HG03558 (cell line): ENCODE data around the gene LOC101059915.
"Not testable (repeated sequence)": the region's sequence is repeated elsewhere in the genome, so short reads cannot be mapped to it uniquely, and the experiment has no call there.

ENCODE experiments used
- ATAC-seq: cut with Tn5 transposase; IDR thresholded peaks from one replicate; pipeline ENCODE4 v1.9.1; 2021; ENCODE audit warnings: moderate number of reproducible peaks; ENCODE audit not compliant: unreplicated experiment; ENCODE audit errors: extremely low read depth

Gene LOC101059915

DNA sequence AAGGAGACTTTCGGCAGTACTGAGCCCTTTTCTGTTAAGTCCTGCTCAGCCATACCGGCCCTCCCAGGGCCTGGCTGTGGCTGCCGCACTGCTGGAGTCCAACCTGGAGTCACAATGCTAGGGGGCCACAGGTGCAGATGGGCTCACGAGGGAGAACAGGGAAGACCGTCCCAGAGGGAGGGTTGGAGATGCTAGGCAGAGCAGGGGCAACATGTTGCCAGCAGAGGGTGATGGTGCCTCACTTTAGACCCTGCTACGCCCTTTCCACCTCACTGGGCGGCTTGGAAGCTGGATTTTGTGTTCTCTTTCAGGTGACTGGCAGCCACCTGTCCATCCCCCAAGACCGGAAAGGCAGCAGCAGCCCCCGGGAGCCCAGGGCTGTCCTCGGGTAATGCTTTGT lies 2.6 kb downstream of the LOC101059915 start:
- not testable (repeated sequence) for ATAC-seq

DNA sequence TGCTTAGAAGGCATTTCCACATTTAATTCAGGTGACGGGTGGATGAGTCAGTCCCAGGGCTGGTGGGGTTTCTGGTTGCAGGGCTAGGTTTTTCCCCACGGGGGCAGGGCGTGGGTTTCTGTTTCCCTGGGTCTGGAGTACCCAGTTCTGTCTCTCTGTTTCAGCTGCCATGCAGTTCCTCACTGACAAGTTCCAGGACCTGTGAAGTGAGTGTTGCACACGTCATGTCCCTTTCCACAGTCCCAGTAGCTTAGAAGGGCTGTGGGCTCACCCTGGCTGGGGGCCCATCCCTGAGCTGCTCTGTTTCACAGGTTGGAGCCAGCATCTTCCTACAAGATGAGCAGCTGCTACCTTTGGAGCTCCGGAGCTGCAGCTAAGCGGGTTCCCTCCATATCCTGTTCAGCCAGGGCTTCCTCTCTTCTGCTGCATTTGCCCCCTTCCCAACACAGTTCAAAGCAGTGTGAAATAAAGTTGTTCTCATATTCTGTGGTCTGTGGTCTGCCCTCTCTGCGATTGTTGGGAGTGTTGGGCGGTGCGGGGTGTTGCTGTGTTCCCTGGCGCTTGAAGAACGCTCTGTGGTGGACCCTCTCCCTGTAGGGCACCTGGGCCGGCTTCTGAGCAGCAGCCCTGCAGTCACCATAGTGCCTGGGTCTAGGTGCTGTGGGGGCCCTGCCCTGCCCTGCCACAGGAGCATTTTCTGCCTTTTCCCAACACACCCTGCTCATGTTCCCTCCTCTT lies 3.9 kb downstream of the LOC101059915 start:
- ATAC-seq, result no peak

DNA sequence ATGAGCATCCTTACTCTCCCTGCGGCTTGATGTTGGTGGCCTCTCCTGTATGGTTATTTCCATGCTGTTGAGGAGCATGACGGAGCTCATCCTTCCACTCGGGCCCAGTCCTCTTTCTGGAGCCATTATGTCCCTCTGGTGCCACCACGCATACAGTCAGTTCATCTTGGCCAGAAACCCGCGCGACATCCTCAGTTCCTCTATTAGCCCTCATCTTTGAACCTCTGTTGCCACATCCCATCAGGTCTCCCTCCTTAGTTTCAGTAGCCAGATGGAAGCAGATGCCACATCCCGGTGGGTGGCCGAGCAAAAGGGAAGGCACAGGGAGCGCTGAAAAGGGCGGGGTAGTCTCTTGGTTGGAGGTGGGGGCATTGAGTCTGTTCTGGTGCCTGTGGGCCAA lies 4.6 kb downstream of the LOC101059915 start:
- ATAC-seq, result no peak

DNA sequence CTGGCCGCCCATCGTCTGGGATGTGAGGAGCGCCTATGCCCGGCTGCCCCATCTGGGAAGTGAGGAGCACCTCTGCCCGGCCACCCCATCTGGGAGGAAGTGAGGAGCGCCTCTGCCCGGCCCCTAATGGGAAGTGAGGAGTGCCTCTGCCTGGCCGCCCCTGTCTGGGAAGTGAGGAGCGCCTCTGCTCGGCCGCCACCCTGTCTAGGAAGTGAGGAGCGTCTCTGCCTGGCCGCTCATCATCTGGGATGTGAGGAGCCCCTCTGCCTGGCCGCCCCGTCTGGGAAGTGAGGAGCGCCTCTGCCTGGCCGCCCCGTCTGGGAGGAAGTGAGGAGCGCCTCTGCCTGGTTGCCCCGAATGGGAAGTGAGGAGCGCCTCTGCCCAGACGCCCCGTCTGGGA lies 8.3 kb downstream of the LOC101059915 start:
- ATAC-seq, result not testable (repeated sequence)

DNA sequence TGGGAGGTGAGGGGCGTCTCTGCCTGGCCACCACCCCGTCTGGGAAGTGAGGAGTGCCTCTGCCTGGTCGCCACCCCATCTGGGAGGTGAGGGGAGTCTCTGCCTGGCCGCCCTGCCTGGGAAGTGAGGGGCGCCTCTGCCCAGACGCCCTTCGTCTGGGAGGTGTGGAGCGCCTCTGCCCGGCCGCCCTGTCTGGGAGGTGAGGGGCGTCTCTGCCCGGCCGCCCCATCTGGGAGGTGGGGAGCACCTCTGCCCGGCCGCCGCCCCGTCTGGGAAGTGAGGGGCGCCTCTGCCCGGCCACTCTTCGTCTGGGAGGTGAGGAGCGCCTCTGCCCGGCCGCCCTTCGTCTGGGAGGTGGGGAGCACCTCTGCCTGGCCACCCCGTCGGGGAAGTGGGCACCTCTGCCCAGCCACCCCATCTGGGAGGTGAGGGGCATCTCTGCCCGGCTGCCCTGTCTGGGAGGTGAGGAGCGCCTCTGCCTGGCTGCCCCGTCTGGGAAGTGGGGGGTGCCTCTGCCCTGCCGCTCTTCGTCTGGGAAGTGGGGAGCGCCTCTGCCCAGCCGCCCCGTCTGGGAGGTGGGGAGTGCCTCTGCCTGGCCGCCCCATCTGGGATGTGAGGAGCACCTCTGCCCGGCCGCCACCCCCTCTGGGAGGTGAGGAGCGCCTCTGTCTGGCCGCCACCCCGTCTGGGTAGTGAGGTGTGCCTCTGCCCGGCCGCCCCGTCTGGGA lies 8.9 kb downstream of the LOC101059915 start:
- not testable (repeated sequence) for ATAC-seq

DNA sequence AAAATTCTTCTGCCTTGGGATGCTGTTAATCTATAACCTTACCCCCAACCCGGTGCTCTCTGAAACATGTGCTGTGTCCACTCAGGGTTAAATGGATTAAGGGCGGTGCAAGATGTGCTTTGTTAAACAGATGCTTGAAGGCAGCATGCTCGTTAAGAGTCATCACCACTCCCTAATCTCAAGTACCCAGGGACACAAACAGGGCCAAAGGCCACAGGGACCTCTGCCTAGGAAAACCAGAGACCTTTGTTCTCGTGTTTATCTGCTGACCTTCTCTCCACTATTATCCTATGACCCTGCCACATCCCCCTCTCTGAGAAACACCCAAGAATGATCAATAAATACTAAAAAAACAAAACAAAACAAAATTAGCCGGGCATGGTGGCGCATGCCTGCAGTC lies 9.8 kb downstream of the LOC101059915 start:
- not testable (repeated sequence) for ATAC-seq

DNA sequence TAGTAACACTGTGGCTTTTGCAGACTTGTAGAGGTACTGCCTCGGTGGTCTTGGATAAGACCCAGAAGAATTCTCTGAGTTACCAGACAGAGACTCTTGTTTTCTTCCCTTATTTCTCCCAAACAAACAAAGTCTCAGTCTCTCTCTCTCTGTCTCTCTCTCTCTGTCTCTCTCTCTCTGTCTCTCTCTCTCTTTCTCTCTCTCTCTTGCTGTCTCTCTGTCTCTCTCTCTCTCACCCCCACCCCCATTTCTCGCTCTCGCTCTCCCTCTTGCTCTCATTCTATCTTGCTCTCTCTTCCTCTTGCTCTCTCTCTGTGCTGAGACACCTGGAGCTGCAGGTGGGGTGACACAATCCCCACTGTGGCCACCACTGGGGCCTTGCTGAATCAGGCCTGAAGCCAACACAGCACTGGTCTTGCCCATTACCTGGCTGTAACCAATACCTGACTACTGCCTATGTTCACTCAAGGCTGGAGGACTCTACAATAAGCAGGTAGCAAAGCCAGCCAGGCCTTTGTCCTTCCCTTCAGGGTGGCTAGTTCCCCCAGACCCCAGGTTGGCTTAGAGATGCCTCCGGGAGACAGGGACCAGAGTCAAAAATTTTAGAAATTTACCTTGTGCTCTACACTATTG lies 12.3 kb downstream of the LOC101059915 start:
- ATAC-seq, result no peak

DNA sequence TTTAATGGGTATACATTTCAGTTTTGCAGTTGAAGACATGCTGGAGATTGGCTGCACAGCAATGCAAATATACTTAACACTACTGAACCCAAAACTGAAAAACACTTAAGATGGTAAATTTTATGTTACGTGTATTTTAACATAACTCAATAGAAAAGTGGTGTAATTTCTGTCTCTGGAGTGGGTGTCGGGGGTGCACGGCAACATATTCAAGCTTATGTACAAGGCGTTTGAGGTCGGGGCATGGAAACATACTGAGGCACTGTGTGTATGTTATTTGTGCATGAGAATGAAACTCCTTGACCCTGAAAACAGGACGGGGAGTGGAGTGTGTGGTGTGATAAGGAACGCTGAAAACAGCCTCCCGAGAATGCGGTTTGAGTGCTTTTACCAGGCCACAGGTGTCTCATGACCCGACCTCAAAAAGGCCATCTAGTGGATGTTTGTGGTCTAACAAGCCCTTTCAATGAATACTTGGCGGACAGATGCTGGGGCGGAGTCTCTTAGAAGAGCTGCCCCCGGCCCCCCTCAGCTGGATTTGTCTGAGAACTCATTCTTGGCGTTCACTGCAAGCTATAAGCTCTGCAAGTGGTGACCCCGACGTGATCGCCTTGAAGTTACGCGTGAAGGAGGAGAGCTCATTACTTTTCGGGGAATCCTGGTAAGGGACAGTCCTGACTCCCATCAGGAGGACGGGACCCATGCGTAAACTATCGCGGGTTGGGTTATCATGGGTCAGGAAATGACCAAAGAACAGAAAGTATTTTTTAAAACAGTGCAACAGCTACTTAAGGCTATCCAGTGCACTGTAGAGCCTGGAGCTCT lies 29.5 kb downstream of the LOC101059915 start:
- not testable (repeated sequence) for ATAC-seq

DNA sequence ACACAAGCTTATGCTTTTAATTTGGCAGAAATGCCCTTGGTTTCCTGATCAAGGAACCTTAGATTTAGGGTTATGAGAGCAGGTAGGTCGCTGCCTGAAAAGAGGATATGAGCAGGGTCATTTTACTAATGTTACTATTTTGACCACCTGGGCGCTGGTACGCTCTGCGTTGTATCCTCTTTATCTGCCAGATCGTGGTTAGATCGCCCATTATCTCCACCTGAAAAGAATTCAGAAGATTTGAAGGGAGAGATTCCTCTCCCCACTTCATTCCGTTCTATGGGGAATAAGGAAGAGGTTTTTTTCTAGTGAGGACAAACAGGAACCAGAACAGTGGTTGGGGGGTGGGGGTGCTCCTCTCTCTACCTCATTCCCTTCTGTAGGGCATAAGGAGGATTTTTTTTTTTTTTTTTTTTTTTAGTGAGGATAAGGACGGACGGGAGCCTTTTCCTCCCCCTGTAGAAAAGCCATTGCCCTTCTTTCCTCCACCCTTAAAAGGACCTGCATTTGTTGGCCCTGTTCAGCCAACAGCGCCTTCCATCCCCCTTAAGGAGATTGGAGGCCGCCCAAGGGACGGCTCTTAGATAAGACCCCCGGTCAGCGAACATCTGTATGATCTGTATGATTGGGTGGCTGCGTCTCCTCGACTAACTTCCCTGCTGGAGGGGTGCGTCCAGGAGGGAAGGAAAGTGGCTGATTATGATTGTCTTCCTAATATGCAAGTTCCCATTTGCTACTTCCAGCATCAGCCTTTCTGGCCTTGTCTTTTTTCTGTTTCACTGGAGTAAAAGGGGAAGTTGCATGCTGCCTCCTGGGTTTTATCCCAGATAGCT lies 30.3 kb downstream of the LOC101059915 start:
- not testable (repeated sequence) for ATAC-seq

DNA sequence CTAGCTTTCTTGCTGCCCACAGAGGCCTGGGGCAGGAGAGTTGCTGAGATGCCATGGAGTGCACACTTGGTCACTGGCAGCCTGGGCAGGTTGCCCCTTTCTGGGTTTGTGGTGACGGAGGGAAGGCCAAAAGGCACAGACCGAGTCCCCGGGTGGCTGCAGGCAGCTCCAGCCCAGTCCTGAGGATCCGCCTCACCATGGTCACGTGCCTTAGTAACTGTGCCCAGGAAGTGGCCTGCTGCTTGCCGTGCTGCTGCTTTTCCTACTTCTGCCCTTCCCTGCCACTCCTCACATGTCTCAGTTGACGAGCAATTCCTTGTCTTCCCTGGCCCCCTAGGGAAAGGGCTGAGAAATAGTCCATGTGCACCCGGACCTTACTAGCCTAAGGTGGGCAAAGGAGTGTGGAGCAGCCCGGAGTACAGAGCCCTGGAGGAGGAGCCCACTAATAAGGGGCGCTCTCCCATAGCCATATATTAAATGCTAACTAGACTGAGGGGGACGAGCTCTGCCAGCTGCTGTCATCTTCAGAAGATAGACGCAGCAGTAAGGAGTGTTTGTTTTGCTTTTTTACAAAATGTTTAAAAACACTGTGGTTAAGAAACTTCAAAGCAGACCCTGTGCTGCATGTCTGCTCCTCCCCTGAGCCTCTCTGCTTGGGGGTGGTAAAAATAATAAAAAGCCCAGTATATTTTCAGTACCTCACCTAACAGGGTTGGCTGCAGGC lies 31.1 kb downstream of the LOC101059915 start:
- ATAC-seq, result not testable (repeated sequence)

DNA sequence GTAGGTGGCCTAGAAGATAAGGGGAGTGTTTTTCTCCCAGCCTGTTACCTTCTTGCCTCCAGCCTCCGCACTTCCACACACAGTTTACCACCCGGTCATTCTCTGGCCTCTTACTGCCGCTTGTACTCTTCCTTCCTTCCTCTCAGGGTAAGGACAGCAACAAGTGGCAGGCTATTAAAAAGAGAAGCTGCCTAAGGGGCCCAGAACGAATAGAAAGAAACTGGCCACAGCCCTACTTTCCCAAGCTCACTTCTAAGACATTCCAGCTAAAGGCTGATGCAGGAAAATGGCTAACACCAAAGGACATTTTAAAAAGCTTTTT lies 31.6 kb downstream of the LOC101059915 start:
- not testable (repeated sequence) for ATAC-seq

DNA sequence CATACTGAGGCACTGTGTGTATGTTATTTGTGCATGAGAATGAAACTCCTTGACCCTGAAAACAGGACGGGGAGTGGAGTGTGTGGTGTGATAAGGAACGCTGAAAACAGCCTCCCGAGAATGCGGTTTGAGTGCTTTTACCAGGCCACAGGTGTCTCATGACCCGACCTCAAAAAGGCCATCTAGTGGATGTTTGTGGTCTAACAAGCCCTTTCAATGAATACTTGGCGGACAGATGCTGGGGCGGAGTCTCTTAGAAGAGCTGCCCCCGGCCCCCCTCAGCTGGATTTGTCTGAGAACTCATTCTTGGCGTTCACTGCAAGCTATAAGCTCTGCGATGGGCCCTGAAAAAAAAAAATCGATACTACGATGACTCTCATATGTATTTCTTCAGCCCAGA lies 35.5 kb downstream of the LOC101059915 start:
- ATAC-seq, result not testable (repeated sequence)

DNA sequence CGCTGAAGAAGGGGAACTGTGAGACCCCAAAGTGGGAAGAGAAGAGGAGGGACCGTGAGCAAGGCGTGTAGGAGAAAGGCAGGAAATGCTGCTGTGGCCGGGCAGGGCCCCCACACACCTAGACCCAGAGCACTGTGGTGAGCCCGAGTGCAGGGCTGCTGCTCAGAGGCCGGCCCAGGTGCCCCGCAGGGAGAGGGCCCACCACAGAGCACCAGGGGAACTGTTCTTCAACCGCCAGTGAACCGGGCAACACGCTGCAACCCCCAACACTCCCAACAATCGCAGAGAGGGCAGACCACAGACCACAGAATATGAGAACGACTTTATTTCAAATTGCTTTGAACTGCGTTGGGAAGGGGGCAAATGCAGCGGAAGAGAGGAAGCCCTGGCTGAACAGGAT lies 46.7 kb downstream of the LOC101059915 start:
- ATAC-seq, result not testable (repeated sequence)

DNA sequence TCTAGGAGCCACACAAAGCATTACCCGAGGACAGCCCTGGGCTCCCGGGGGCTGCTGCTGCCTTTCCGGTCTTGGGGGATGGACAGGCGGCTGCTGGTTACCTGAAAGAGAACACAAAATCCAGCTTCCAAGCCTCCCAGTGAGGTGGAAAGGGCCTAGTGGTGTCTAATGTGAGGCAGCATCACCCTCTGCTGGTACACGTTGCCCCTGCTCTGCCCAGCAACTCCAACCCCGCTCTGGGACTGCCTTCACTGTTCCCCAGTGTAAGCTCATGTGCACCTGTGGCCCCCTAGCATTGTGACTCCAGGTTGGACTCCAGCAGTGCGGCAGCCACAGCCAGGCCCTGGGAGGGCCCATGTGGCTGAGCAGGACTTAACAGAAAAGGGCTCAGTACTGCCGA lies 48.2 kb downstream of the LOC101059915 start:
- ATAC-seq, result not testable (repeated sequence)

DNA sequence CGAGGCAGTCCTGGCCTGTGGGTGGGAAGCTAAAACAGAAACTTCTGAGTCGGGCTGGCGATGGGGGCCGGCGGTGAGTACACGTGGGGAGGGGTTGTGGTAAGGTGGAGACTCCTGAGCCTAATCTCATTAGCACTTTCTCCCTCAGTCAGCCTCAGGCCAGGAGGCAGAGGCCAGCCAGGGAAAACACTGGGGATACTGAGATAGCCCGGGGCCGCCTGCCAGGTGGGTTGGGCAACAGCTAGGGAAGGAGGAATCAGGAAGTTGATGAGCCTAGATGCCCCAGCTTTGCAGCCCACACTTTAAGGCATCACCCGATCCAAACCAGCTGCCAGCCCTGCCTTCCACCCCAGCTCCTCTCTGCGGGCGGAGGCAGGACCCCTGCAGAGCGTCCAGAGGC lies 49.0 kb downstream of the LOC101059915 start:
- not testable (repeated sequence) for ATAC-seq

DNA sequence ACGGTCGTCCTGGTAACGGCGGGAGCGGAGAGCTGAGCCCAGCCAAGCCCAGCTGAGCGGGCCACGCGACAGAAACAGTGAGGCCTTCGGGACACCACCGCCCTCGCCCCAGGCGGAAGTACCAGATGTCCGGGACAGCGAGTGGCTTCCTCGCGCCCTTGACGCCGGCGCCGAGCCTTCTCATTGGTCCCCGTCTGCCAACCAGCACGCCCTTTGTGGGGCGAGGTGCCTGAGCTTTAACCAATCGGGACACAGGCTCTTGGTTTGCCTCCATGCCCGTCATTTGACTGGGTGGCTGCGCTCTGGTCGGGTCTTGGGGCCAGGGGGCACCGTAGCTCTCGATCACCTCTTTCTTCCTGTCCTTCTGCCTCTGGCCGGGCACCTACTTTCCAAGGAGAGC lies 50.8 kb downstream of the LOC101059915 start, which contains the start of gene CXorf49:
Gene CXorf49, minus strand, starts transcription at position 101 of the 400 bp plus-strand sequence. CDS start 134 bp downstream, outside the sequence.
- ATAC-seq, result not testable (repeated sequence)

DNA sequence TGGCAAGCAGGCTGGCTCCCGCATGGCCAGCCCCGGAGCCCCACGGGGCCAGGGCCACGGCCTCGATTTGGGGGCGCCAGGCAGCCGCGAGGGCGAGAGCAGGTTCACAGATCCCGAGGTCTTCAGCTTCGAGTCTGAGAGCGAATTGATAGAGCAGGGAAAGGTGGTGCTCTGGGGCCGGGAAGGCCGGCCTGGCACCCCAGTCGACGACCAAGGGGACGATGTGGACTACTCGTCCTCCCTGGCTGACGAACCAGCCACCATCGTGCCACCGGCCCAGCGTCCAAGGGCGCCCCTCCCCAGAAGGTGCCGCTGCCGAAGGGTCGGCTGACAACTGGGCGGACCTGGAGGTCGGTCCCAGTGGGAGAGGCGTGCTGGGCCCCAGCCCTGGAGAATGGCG lies 51.8 kb downstream of the LOC101059915 start:
- not testable (repeated sequence) for ATAC-seq

DNA sequence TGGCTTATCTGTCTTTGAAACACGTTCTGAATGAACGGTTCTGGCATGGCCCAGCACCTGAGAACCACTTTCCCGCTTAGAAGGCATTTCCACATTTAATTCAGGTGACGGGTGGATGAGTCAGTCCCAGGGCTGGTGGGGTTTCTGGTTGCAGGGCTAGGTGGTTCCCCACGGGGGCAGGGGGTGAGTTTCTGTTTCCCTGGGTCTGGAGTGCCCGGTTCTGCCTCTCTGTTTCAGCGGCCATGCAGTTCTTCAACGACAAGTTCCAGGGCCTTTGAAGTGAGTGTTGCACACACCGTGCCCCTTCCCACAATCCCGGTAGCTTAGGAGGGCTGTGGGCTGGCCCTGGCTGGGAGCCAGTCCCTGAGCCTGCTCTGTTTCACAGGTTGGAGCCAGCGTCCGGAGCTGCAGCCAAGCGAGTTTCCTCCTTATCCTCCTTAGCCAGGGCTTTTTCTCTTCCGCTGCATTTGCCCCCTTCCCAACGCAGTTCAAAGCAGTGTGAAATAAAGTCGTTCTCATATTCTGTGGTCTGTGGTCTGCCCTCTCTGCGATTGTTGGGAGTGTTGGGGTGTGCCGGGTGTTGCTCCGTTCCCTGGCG lies 53.0 kb downstream of the LOC101059915 start:
- not testable (repeated sequence) for ATAC-seq
